GM18502 (cell line): ENCODE data around the gene CDSN.

Source experiments
- ATAC-seq: cut with Tn5 transposase; IDR thresholded peaks from one replicate; pipeline ENCODE4 v1.9.1; 2021; ENCODE audit warnings: mild to moderate bottlenecking; ENCODE audit not compliant: unreplicated experiment, poor library complexity

CDSN gene

GRCh38 chr6:31121131-31121790 lies 1.0 kb upstream of the CDSN start:
- ATAC-seq: no peak

GRCh38 chr6:31118178-31118577 lies 2.1 kb downstream of the CDSN start:
- ATAC-seq: no peak

GRCh38 chr6:31116661-31117385 lies 3.4 kb downstream of the CDSN start:
- ATAC-seq: no peak

- ATAC-seq: no peak
Measured at GRCh38 chr6:31115941-31116560, 4.2 kb downstream of the CDSN start.

GRCh38 chr6:31114970-31115849 lies 5.0 kb downstream of the CDSN start:
- no peak for ATAC-seq

- ATAC-seq: no peak
Measured at GRCh38 chr6:31114541-31114878, 5.7 kb downstream of the CDSN start, which contains the start of gene PSORS1C1. Gene PSORS1C1 (plus strand): TSS chr6:31114800. CDS start chr6:31129633, 14,833 bp downstream.

- ATAC-seq: no peak
Measured at GRCh38 chr6:31113861-31114540, 6.2 kb downstream of the CDSN start.

GRCh38 chr6:31112478-31112877 lies 7.8 kb downstream of the CDSN start, which contains the start of gene C6orf15:
Gene C6orf15 (minus strand): TSS chr6:31112575. CDS start chr6:31112555, 20 bp downstream.
- no peak for ATAC-seq

- no peak for ATAC-seq
Measured at GRCh38 chr6:31111712-31112111, 8.5 kb downstream of the CDSN start.

GRCh38 chr6:31110825-31111582 lies 9.2 kb downstream of the CDSN start:
- ATAC-seq: no peak

GRCh38 chr6:31107052-31107451 lies 13.2 kb downstream of the CDSN start:
- ATAC-seq: no peak

- ATAC-seq: no peak
Measured at GRCh38 chr6:31103136-31103535, 17.1 kb downstream of the CDSN start.

- no peak for ATAC-seq
Measured at GRCh38 chr6:31098449-31098938, 21.8 kb downstream of the CDSN start.

- ATAC-seq: no peak
Measured at GRCh38 chr6:31096656-31097055, 23.6 kb downstream of the CDSN start.

- ATAC-seq: no peak
Measured at GRCh38 chr6:31096215-31096614, 24.0 kb downstream of the CDSN start.

- ATAC-seq: no peak
Measured at GRCh38 chr6:31094389-31094881, 25.8 kb downstream of the CDSN start.

GRCh38 chr6:31092769-31093505 lies 27.3 kb downstream of the CDSN start:
- no peak for ATAC-seq

- ATAC-seq: no peak
Measured at GRCh38 chr6:31092238-31092637, 28.0 kb downstream of the CDSN start.
